Liver (tissue), 9 donors: Measurements from ENCODE around the gene UTP15. TPM values are rescaled to one million over a fixed set of nuclear protein-coding genes. Genes with fewer than 3 reads are reported as not detected.

Experiments used
- DNase-seq: peaks from one replicate; pipeline ENCODE4 v3.0.0-alpha.2; 2017; ENCODE audit warnings: low spot score
- H3K27ac ChIP-seq, 2 donors: one replicate each; pipeline ENCODE4 v1.7.0; 2013; ENCODE audit warnings: inconsistent platforms in 2 of 2, low read length in 2 of 2, control low read depth in 1 of 2, low read depth in 1 of 2, mild to moderate bottlenecking in 1 of 2
- H3K27me3 ChIP-seq, 4 donors: one replicate each; pipeline versions ENCODE4 v1.6.1 to v1.7.0; 2013; ENCODE audit warnings: low read length in 3 of 4, inconsistent platforms in 1 of 4, mild to moderate bottlenecking in 1 of 4, moderate library complexity in 1 of 4; ENCODE audit not compliant: control insufficient read depth in 4 of 4, insufficient read depth in 4 of 4
- H3K36me3 ChIP-seq, 4 donors: one replicate each; pipeline versions ENCODE4 v1.6.1 to v1.7.0; 2013; ENCODE audit warnings: low read length in 3 of 4, mild to moderate bottlenecking in 3 of 4, low read depth in 1 of 4, moderate library complexity in 1 of 4; ENCODE audit not compliant: control insufficient read depth in 4 of 4, insufficient read depth in 3 of 4
- H3K4me1 ChIP-seq, 4 donors: one replicate each; pipeline versions ENCODE4 v1.6.1 to v1.7.0; 2013; ENCODE audit warnings: low read length in 3 of 4, mild to moderate bottlenecking in 3 of 4, moderate library complexity in 1 of 4; ENCODE audit not compliant: control insufficient read depth in 4 of 4, insufficient read depth in 4 of 4
- H3K4me3 ChIP-seq, 3 donors: one replicate each; pipeline versions ENCODE4 v1.6.1 to v1.7.0; 2013; ENCODE audit warnings: low read length in 3 of 3, control low read depth in 1 of 3, low read depth in 1 of 3, mild to moderate bottlenecking in 1 of 3
- H3K9ac ChIP-seq, 2 donors: one replicate each; pipeline ENCODE4 v1.7.0; 2013; ENCODE audit warnings: low read length in 2 of 2, mild to moderate bottlenecking in 2 of 2, moderate library complexity in 2 of 2, control low read depth in 1 of 2, low read depth in 1 of 2
- H3K9me3 ChIP-seq, 4 donors: one replicate each; pipeline versions ENCODE4 v1.6.1 to v1.7.0; 2013; ENCODE audit warnings: low read length in 3 of 4; ENCODE audit not compliant: control insufficient read depth in 4 of 4
- EGR1 ChIP-seq, 2 donors: IDR thresholded peaks; 2 replicates each; pipeline ENCODE4 v1.6.1; 2016 to 2018; ENCODE audit warnings: antibody characterized with exemption in 2 of 2, low read depth in 2 of 2
- FOXA1 ChIP-seq: IDR thresholded peaks from 2 replicates; pipeline ENCODE4 v1.6.1; 2016; ENCODE audit warnings: antibody characterized with exemption
- FOXA2 ChIP-seq: IDR thresholded peaks from 2 replicates; pipeline ENCODE4 v1.6.1; 2016; ENCODE audit warnings: antibody characterized with exemption
- GABPA ChIP-seq, 2 donors: IDR thresholded peaks in 1 of 2; conservative IDR thresholded peaks in 1 of 2; 2 replicates each; pipeline ENCODE4 v1.6.1; 2016; ENCODE audit warnings: antibody characterized with exemption in 2 of 2, mild to moderate bottlenecking in 1 of 2, moderate library complexity in 1 of 2
- HNF4A ChIP-seq, 2 donors: conservative IDR thresholded peaks; 2 replicates each; pipeline ENCODE4 v1.6.1; 2016; ENCODE audit warnings: antibody characterized with exemption in 2 of 2, mild to moderate bottlenecking in 2 of 2
- HNF4G ChIP-seq: IDR thresholded peaks from 2 replicates; pipeline ENCODE4 v1.6.1; 2016; ENCODE audit warnings: antibody characterized with exemption
- JUND ChIP-seq, 2 donors: IDR thresholded peaks; 2 replicates each; pipeline ENCODE4 v1.6.1; 2016; ENCODE audit warnings: antibody characterized with exemption in 2 of 2
- NR2F2 ChIP-seq: IDR thresholded peaks from 2 replicates; pipeline ENCODE4 v1.6.1; 2016; ENCODE audit warnings: antibody characterized with exemption
- RAD21 ChIP-seq, 2 donors: IDR thresholded peaks; 2 replicates each; pipeline ENCODE4 v1.6.1; 2016; ENCODE audit warnings: antibody characterized with exemption in 2 of 2, mild to moderate bottlenecking in 2 of 2
- RXRA ChIP-seq, 2 donors: IDR thresholded peaks; 2 replicates each; pipeline ENCODE4 v1.6.1; 2017 to 2018; ENCODE audit warnings: antibody characterized with exemption in 2 of 2, mild to moderate bottlenecking in 1 of 2
- SP1 ChIP-seq: IDR thresholded peaks from 2 replicates; pipeline ENCODE4 v1.6.1; 2018; ENCODE audit warnings: antibody characterized with exemption, mild to moderate bottlenecking
- TAF1 ChIP-seq: conservative IDR thresholded peaks from 2 replicates; pipeline ENCODE4 v1.6.1; 2016; ENCODE audit warnings: antibody characterized with exemption, mild to moderate bottlenecking
- YY1 ChIP-seq: IDR thresholded peaks from 2 replicates; pipeline ENCODE4 v1.6.1; 2016; ENCODE audit warnings: antibody characterized with exemption, mild to moderate bottlenecking
- WGBS: extraction: QIAGEN DNeasy Blood & Tissue Kit; methylation state at CpG from one replicate; pipeline ENCODE4 v1.1.7; 2013; 5-methylcytosine and 5-hydroxymethylcytosine counted together
- polyA plus RNA-seq, 2 donors: library from polyadenylated mRNA; stranded (reverse) in 1 of 2; unstranded in 1 of 2; fragments of 200-250 nt in 1 of 2; fragments of >200 nt in 1 of 2; fragmentation: Nextera tagmentation in 1 of 2; extraction: Ambion mirVana in 1 of 2; gene quantifications; one replicate each; pipeline versions ENCODE4 v1.2.1 to v1.2.3, GENCODE V29; 2013 to 2015
- total RNA-seq, 2 donors: library from RNA; depleted of rRNA; stranded (reverse); fragments of >200 nt; gene quantifications; one replicate each; pipeline ENCODE4 v1.2.3, GENCODE V29; 2014
- TF ChIP-seq, protein P1 (sequence below): IDR thresholded peaks from 2 replicates; pipeline ENCODE4 v1.6.1; 2016; ENCODE audit warnings: antibody characterized with exemption
- TF ChIP-seq, protein P2 (sequence below): IDR thresholded peaks from 2 replicates; pipeline ENCODE4 v1.6.1; 2016; ENCODE audit warnings: antibody characterized with exemption
- TF ChIP-seq, protein P3 (sequence below): fragments of 150-350 bp; IDR thresholded peaks from 2 replicates; pipeline ENCODE4 v1.5.1; 2017; ENCODE audit warnings: improper control_type of control experiment, low read depth, low read length; ENCODE audit not compliant: missing input control
- TF ChIP-seq, protein P4 (sequence below): IDR thresholded peaks from 2 replicates; pipeline ENCODE4 v1.6.1; 2016; ENCODE audit warnings: antibody characterized with exemption, mild to moderate bottlenecking
- TF ChIP-seq, protein P5 (sequence below): IDR thresholded peaks from 2 replicates; pipeline ENCODE4 v1.6.1; 2016; ENCODE audit warnings: antibody characterized with exemption
- donor health status: healthy.
- donor health status: healthy.
- donor health status: healthy.
- donor health status: healthy.
- donor health status: healthy.

UTP15 gene
- total and polyA plus RNA-seq, 4 donors: 3.5 to 18.1 (median 5.4) TPM

DNA sequence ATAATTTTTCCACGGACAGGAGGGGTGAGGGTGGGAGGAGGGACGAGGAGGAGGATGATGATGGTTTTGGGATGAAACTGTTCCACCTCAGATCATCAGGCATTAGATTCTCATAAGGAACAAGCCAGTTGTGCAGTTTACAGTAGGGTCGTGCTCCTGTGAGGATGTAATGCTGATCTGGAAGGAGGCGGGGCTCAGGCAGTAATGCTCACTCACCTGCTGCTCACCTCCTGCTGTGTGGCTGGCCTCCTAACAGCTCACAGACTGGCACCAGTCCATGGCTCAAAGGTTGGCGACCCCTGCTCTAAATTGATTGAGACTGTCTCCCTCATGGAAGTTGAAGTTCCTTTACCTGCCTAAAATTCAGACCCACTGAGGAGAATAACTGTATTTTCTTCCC lies 33.3 kb upstream of the UTP15 start:
- DNase-seq: no peak
- Histone ChIP-seq H3K27me3 (peaks cover 0 to 10% (median 3%) of the 10 kb centered on the region in 4 donors), H3K4me1 (no peaks in the 10 kb centered on the region), H3K4me3 (no peak overlapping the region), H3K27ac (no peak overlapping the region), H3K9ac (no peak overlapping the region), H3K36me3 (no peaks in the 10 kb centered on the region), H3K9me3 (peaks cover 0 to 6% (median 0%) of the 10 kb centered on the region in 4 donors)
- 71% methylated on average over 5 of the region's 5 CpGs for WGBS
- no peak for TF ChIP-seq TAF1
- no peak for TF ChIP-seq EGR1 (IDR thresholded peaks at IDR 0.05; ENCODE audit: low read depth in 2 of 2)
- TF ChIP-seq GABPA (IDR thresholded peaks at IDR 0.05 in 1 of 2, conservative IDR thresholded peaks at IDR 0.05 in 1 of 2): no peak
- TF ChIP-seq YY1: no peak
- TF ChIP-seq FOXA2: no peak
- TF ChIP-seq JUND (IDR thresholded peaks at IDR 0.05): no peak
- no peak for TF ChIP-seq HNF4A (conservative IDR thresholded peaks at IDR 0.05)
- TF ChIP-seq HNF4G: no peak
- TF ChIP-seq, protein P1, sequence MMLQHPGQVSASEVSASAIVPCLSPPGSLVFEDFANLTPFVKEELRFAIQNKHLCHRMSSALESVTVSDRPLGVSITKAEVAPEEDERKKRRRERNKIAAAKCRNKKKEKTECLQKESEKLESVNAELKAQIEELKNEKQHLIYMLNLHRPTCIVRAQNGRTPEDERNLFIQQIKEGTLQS: no peak
- no peak for TF ChIP-seq FOXA1
- TF ChIP-seq NR2F2: no peak
- no peak for TF ChIP-seq RXRA (IDR thresholded peaks at IDR 0.05)
- TF ChIP-seq, protein P2, sequence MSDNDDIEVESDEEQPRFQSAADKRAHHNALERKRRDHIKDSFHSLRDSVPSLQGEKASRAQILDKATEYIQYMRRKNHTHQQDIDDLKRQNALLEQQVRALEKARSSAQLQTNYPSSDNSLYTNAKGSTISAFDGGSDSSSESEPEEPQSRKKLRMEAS: no peak

DNA sequence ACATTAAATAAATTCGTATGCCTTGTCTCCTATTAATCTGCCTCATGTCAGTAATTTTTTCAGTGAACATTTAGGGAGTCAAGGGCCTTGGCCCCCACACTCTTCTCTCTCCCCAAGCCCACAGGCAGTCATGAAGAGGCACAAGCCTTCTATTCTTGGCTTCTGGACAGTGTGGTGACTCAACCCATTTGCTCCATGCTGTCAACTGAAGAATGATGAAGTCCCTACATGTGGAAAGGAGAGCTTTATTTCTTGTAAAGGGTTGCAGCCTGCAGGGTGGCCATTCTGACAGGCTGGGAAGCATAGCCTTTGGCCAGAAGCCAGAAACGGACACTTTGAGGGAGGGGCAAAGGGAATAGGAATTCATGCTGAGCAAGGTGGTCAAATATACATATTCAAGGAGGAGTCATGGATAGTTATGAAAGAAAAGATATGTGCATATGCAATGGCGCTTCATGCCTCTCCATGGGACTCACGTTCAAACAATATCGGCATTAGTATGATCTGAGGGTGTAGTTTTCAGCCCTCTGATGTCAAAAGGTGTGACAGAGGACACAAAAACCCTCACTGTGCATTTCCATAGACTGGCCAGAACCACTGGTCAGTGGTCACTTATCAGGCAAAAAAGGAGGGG lies 31.4 kb upstream of the UTP15 start:
- H3K27ac ChIP-seq: no peak overlapping the region
- peaks cover 0 to 10% (median 3%) of the 10 kb centered on the region in 4 donors for H3K27me3 ChIP-seq
- peaks cover 0 to 6% (median 0%) of the 10 kb centered on the region in 4 donors for H3K9me3 ChIP-seq
- no peaks in the 10 kb centered on the region for H3K4me1 ChIP-seq
- H3K4me3 ChIP-seq: no peak overlapping the region
- no peak for TF ChIP-seq YY1
- no peak for TF ChIP-seq NR2F2
- no peak for TF ChIP-seq RXRA (IDR thresholded peaks at IDR 0.05)
- TF ChIP-seq TAF1: no peak
- no peak for TF ChIP-seq HNF4G
- no peak for TF ChIP-seq SP1
- TF ChIP-seq, protein P2: no peak
- TF ChIP-seq, protein P3, sequence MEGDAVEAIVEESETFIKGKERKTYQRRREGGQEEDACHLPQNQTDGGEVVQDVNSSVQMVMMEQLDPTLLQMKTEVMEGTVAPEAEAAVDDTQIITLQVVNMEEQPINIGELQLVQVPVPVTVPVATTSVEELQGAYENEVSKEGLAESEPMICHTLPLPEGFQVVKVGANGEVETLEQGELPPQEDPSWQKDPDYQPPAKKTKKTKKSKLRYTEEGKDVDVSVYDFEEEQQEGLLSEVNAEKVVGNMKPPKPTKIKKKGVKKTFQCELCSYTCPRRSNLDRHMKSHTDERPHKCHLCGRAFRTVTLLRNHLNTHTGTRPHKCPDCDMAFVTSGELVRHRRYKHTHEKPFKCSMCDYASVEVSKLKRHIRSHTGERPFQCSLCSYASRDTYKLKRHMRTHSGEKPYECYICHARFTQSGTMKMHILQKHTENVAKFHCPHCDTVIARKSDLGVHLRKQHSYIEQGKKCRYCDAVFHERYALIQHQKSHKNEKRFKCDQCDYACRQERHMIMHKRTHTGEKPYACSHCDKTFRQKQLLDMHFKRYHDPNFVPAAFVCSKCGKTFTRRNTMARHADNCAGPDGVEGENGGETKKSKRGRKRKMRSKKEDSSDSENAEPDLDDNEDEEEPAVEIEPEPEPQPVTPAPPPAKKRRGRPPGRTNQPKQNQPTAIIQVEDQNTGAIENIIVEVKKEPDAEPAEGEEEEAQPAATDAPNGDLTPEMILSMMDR: no peak
- no peak for TF ChIP-seq FOXA1
- TF ChIP-seq, protein P4, sequence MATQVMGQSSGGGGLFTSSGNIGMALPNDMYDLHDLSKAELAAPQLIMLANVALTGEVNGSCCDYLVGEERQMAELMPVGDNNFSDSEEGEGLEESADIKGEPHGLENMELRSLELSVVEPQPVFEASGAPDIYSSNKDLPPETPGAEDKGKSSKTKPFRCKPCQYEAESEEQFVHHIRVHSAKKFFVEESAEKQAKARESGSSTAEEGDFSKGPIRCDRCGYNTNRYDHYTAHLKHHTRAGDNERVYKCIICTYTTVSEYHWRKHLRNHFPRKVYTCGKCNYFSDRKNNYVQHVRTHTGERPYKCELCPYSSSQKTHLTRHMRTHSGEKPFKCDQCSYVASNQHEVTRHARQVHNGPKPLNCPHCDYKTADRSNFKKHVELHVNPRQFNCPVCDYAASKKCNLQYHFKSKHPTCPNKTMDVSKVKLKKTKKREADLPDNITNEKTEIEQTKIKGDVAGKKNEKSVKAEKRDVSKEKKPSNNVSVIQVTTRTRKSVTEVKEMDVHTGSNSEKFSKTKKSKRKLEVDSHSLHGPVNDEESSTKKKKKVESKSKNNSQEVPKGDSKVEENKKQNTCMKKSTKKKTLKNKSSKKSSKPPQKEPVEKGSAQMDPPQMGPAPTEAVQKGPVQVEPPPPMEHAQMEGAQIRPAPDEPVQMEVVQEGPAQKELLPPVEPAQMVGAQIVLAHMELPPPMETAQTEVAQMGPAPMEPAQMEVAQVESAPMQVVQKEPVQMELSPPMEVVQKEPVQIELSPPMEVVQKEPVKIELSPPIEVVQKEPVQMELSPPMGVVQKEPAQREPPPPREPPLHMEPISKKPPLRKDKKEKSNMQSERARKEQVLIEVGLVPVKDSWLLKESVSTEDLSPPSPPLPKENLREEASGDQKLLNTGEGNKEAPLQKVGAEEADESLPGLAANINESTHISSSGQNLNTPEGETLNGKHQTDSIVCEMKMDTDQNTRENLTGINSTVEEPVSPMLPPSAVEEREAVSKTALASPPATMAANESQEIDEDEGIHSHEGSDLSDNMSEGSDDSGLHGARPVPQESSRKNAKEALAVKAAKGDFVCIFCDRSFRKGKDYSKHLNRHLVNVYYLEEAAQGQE: no peak
- TF ChIP-seq, protein P1: no peak
- TF ChIP-seq FOXA2: no peak
- TF ChIP-seq HNF4A (conservative IDR thresholded peaks at IDR 0.05): no peak
- TF ChIP-seq RAD21 (IDR thresholded peaks at IDR 0.05): no peak
- TF ChIP-seq EGR1 (IDR thresholded peaks at IDR 0.05; ENCODE audit: low read depth in 2 of 2): no peak
- no peak for TF ChIP-seq JUND (IDR thresholded peaks at IDR 0.05)
- TF ChIP-seq GABPA (IDR thresholded peaks at IDR 0.05 in 1 of 2, conservative IDR thresholded peaks at IDR 0.05 in 1 of 2): no peak
- TF ChIP-seq, protein P5, sequence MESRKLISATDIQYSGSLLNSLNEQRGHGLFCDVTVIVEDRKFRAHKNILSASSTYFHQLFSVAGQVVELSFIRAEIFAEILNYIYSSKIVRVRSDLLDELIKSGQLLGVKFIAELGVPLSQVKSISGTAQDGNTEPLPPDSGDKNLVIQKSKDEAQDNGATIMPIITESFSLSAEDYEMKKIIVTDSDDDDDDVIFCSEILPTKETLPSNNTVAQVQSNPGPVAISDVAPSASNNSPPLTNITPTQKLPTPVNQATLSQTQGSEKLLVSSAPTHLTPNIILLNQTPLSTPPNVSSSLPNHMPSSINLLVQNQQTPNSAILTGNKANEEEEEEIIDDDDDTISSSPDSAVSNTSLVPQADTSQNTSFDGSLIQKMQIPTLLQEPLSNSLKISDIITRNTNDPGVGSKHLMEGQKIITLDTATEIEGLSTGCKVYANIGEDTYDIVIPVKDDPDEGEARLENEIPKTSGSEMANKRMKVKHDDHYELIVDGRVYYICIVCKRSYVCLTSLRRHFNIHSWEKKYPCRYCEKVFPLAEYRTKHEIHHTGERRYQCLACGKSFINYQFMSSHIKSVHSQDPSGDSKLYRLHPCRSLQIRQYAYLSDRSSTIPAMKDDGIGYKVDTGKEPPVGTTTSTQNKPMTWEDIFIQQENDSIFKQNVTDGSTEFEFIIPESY: no peak
- no peak for DNase-seq
- no peak overlapping the region for H3K9ac ChIP-seq
- WGBS: 75% methylated on average over 5 of the region's 5 CpGs
- no peaks in the 10 kb centered on the region for H3K36me3 ChIP-seq
